HepG2 (cell line): ENCODE results near the gene CNOT1. TPM values are rescaled to one million over a fixed set of nuclear protein-coding genes. Genes with fewer than 3 reads are reported as not detected.

Source experiments
- ARNT ChIP-seq: fragments of 450-650 bp; IDR thresholded peaks from 2 replicates; pipeline ENCODE4 v1.6.1; 2017
- ATF2 ChIP-seq: sonication (generic); formaldehyde crosslinking; IDR thresholded peaks from 2 replicates; pipeline ENCODE4 v1.4.0; 2020; ENCODE audit warnings: missing genetic modification reagents
- HNRNPH1 ChIP-seq: fragments of 200-400 bp; formaldehyde crosslinking; optimal IDR thresholded peaks from 2 replicates; pipeline ENCODE3; 2017; ENCODE audit warnings: mild to moderate bottlenecking, low read depth, low read length
- JUN ChIP-seq: sonication (generic); formaldehyde crosslinking; IDR thresholded peaks from 2 replicates; pipeline ENCODE4 v1.4.0; 2020; ENCODE audit warnings: mild to moderate bottlenecking, missing genetic modification reagents
- KAT7 ChIP-seq: IDR thresholded peaks from 2 replicates; pipeline ENCODE4 v1.6.1; 2018; ENCODE audit warnings: borderline replicate concordance, missing compliant biosample characterization
- NFYC ChIP-seq: IDR thresholded peaks from 2 replicates; pipeline ENCODE4 v1.6.1; 2016; ENCODE audit warnings: missing genetic modification reagents, missing compliant biosample characterization
- RFX1 ChIP-seq: fragments of 450-650 bp; IDR thresholded peaks from 2 replicates; pipeline ENCODE4 v1.6.1; 2017
- RFXANK ChIP-seq: IDR thresholded peaks from 2 replicates; pipeline ENCODE4 v1.6.1; 2016
- RNF2 ChIP-seq: fragments of 450-650 bp; conservative IDR thresholded peaks from 2 replicates; pipeline ENCODE4 v1.6.1; 2016; ENCODE audit warnings: low read depth
- SRSF9 ChIP-seq: fragments of 200-400 bp; formaldehyde crosslinking; IDR thresholded peaks from 2 replicates; pipeline ENCODE4 v1.6.1; 2018; ENCODE audit warnings: borderline replicate concordance, mild to moderate bottlenecking, low read depth, low read length; ENCODE audit not compliant: insufficient read depth, poor library complexity, severe bottlenecking
- STAG1 ChIP-seq: sonication (generic); formaldehyde crosslinking; IDR thresholded peaks from 2 replicates; pipeline ENCODE4 v1.4.0; 2020; ENCODE audit warnings: missing genetic modification reagents
- TGIF2 ChIP-seq: IDR thresholded peaks from 2 replicates; pipeline ENCODE4 v1.6.1; 2016; ENCODE audit warnings: control low read depth, missing compliant biosample characterization
- ZNF281 ChIP-seq: sonication (generic); formaldehyde crosslinking; IDR thresholded peaks from 2 replicates; pipeline ENCODE4 v1.4.0; 2020; ENCODE audit warnings: missing genetic modification reagents, borderline replicate concordance
- ZNF350 ChIP-seq: sonication (generic); formaldehyde crosslinking; IDR thresholded peaks from 2 replicates; pipeline ENCODE4 v1.4.0; 2020; ENCODE audit warnings: mild to moderate bottlenecking, low read depth, missing genetic modification reagents, borderline replicate concordance
- ZNF362 ChIP-seq: sonication (generic); formaldehyde crosslinking; IDR thresholded peaks from 2 replicates; pipeline ENCODE4 v1.4.0; 2020; ENCODE audit warnings: missing genetic modification reagents, mild to moderate bottlenecking, borderline replicate concordance
- ZNF562 ChIP-seq: sonication (generic); formaldehyde crosslinking; IDR thresholded peaks from 2 replicates; pipeline ENCODE4 v1.8.0; 2022; ENCODE audit warnings: missing genetic modification reagents, borderline replicate concordance
- ZNF572 ChIP-seq: sonication (generic); formaldehyde crosslinking; IDR thresholded peaks from 2 replicates; pipeline ENCODE4 v1.5.1; 2020; ENCODE audit warnings: mild to moderate bottlenecking, missing genetic modification reagents
- ZNF609 ChIP-seq: sonication (generic); formaldehyde crosslinking; IDR thresholded peaks from 2 replicates; pipeline ENCODE4 v1.4.0; 2020; ENCODE audit warnings: mild to moderate bottlenecking, missing genetic modification reagents, borderline replicate concordance
- ZNF709 ChIP-seq: sonication (generic); formaldehyde crosslinking; IDR thresholded peaks from 2 replicates; pipeline ENCODE4 v1.5.0; 2020; ENCODE audit warnings: mild to moderate bottlenecking, missing genetic modification reagents
- ZNF766 ChIP-seq: sonication (generic); formaldehyde crosslinking; IDR thresholded peaks from 2 replicates; pipeline ENCODE4 v1.5.0; 2020; ENCODE audit warnings: missing genetic modification reagents, borderline replicate concordance
- ZNF777 ChIP-seq: sonication (generic); formaldehyde crosslinking; IDR thresholded peaks from 2 replicates; pipeline ENCODE4 v1.4.0; 2020; ENCODE audit warnings: missing genetic modification reagents
- ZNF780A ChIP-seq: sonication (generic); formaldehyde crosslinking; IDR thresholded peaks from 2 replicates; pipeline ENCODE4 v1.8.0; 2022; ENCODE audit warnings: mild to moderate bottlenecking, missing genetic modification reagents, moderate library complexity
- polyA plus RNA-seq, 8 experiments: library from polyadenylated mRNA; depleted of rRNA in 3 of 8; stranded (reverse) in 7 of 8; unstranded in 1 of 8; fragments of >200 nt; fragmentation: Illumina TruSeq in 4 of 8; extraction: Trizol in 4 of 8; gene quantifications; 2 replicates each; pipeline versions ENCODE4 v1.2.1 to v1.2.3, GENCODE V29; 2011 to 2016; ENCODE audit warnings: low read depth in 4 of 8, missing spikeins in 1 of 8, mixed read lengths in 1 of 8; ENCODE audit not compliant: insufficient read depth in 1 of 8
- total RNA-seq, 5 experiments: library from RNA; depleted of rRNA; stranded (reverse); fragments of >200 nt; fragmentation: Illumina TruSeq; extraction: Trizol; gene quantifications; 2 replicates each; pipeline ENCODE4 v1.2.3, GENCODE V29; 2016; ENCODE audit warnings: low read depth in 1 of 5

CNOT1 gene
- total and polyA plus RNA-seq, 2 of the 13 experiments (the other 11 are each of a cell fraction or from before 2014, with no cell fraction given) = 188 to 232 TPM

GRCh38 chr16:58494981-58495520 lies 134.6 kb downstream of the CNOT1 start (continued):
- TF ChIP-seq KAT7 (no peak), JUN (no peak), TGIF2 (CRISPR knock-in tag) (no peak), ZNF766 (CRISPR knock-in tag) (no peak), ZNF777 (no peak), SRSF9 (no peak), RFX1 (peak; percentile 99), NFYC (CRISPR knock-in tag) (peak; percentile 62), ZNF609 (CRISPR knock-in tag) (no peak), RFXANK (CRISPR knock-in tag) (peak; percentile 86; the same call in 1 of the 2 replicates), ZNF350 (CRISPR knock-in tag) (no peak), ZNF572 (CRISPR knock-in tag) (no peak), ARNT (no peak), HNRNPH1 (no peak), ZNF780A (CRISPR knock-in tag) (no peak), STAG1 (CRISPR knock-in tag) (peak; percentile 32; the same call in 1 of the 2 replicates), ZNF709 (CRISPR knock-in tag) (no peak), ZNF562 (CRISPR knock-in tag) (no peak), RNF2 (0 out of 2 replicates have a peak, but pooled peaks have one; percentile 29), ZNF362 (no peak), ZNF281 (no peak), ATF2 (CRISPR knock-in tag) (0 out of 2 replicates have a peak, but pooled peaks have one; percentile 23)
